IPS DF 6.9 (cell line): ENCODE measurements around the gene CDC14B.

Experiments
- DNase-seq: peaks from one replicate; pipeline ENCODE4 v3.0.0-alpha.2; 2013; ENCODE audit warnings: low read depth, low spot score
- H3K27ac ChIP-seq: one replicate; pipeline ENCODE4 v1.5.1; 2013; ENCODE audit warnings: low read length, control low read depth
- H3K27me3 ChIP-seq: 2 replicates; pipeline ENCODE4 v1.6.1; 2013; ENCODE audit warnings: mild to moderate bottlenecking, low read length; ENCODE audit not compliant: control insufficient read depth, insufficient read depth
- H3K36me3 ChIP-seq: 2 replicates; pipeline ENCODE4 v1.6.1; 2013; ENCODE audit warnings: low read length; ENCODE audit not compliant: control insufficient read depth, insufficient read depth
- H3K4me1 ChIP-seq: 2 replicates; pipeline ENCODE4 v1.6.1; 2013; ENCODE audit warnings: low read length; ENCODE audit not compliant: control insufficient read depth, insufficient read depth
- H3K4me3 ChIP-seq: 2 replicates; pipeline ENCODE4 v1.5.1; 2013; ENCODE audit warnings: mild to moderate bottlenecking, low read length
- H3K9me3 ChIP-seq: 2 replicates; pipeline ENCODE4 v1.6.1; 2013; ENCODE audit warnings: low read length, inconsistent platforms; ENCODE audit not compliant: control insufficient read depth, insufficient read depth
- WGBS: extraction: QIAGEN DNeasy Blood & Tissue Kit; methylation state at CpG from one replicate; pipeline ENCODE4 v1.1.7; 2013; ENCODE audit warnings: mixed read lengths, missing lambda C conversion rate; ENCODE audit not compliant: insufficient read length, insufficient coverage; 5-methylcytosine and 5-hydroxymethylcytosine counted together

The CDC14B gene

DNA sequence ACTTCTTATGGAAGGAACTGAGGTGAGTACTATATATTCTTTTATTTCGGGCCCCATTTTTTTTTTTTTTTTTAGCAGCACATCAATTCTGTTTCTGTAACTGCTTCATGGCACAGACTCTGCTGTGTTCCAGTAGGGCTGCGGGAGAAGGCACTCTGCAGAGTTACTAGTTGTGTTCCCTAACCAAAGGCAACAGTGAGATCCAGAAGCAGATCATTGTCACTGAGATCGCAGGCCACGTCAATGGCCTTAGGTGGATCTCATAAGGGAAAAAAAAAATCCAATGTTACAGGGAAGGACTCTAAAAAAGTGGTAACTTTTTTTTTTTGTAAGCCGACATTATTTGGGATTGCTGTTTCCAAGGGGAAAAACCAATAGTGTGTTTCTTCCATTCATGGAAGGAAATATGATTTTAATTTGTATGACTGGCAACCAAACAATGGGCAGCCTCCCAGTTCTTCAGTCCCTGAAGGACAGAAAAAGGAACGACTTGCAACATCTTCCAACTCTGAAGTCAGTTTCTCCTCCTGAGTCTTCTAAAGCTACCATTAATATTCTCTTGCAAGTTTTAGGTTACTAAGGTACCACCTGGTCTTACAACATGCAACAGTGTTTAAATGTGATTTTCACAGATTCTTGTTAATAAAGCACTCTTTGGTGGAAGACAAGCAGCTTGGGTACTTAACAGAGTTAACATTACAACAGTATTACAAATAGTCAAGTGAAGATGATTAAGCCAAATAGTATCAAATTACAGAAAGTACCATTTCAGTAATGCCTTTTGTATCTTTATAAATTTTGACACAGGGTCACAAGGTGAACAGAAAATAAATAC lies 116.9 kb downstream of the CDC14B start:
- H3K27ac ChIP-seq = no peak overlapping the region
- no peaks in the 10 kb centered on the region for H3K27me3 ChIP-seq
- WGBS = no CpG with 5 or more reads among the region's 6 CpGs

DNA sequence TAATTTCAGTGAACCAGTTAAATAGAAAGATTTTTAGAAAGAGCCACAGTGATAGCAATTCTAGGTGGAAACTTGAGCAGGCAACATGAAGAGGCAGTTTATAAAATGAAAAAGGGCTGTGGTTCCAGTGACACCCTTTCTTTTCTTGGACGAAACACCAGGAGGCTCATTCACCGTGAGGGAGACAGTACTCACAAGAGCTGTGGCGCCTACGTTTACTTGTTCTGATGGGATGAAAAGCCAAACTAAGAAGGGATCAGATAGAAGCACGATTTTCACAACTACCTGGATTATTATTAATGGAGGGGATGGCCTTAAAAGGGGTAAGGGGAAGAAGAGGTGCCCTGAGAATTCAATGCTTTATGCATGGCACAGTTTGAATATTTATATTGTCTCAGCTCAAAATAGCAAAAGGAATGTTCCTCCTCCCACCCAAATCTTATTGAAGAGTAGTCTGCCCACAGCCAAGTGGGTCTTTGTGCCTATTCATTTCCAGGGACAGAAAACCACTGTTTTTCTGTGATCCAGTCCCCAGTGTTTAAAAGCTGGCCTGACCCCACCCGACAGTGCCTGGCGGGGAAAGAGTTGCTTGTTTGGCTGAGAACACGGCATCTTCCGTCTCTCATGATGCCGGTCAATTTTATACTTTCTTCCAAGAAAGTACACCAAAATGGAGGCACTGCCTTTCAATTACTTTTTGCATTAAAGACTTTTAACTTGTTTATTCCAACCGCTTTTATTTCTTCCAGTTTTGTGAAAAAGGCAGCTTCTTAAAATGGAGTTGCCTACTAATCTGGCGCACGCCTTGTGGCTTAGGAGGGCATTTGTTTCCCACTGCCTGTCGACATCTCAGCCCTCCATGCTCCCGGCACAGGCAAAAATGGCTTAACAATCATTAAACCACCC lies 117.8 kb downstream of the CDC14B start:
- H3K36me3 ChIP-seq = no peaks in the 10 kb centered on the region

More for the DNA sequence above, 116.9 kb downstream of the CDC14B start:
- Histone ChIP-seq H3K36me3 (no peaks in the 10 kb centered on the region), H3K4me3 (no peak overlapping the region), H3K4me1 (peaks cover 3% of the 10 kb centered on the region; the same call in 1 of the 2 replicates), H3K9me3 (no peaks in the 10 kb centered on the region)
- DNase-seq = no peak

DNA sequence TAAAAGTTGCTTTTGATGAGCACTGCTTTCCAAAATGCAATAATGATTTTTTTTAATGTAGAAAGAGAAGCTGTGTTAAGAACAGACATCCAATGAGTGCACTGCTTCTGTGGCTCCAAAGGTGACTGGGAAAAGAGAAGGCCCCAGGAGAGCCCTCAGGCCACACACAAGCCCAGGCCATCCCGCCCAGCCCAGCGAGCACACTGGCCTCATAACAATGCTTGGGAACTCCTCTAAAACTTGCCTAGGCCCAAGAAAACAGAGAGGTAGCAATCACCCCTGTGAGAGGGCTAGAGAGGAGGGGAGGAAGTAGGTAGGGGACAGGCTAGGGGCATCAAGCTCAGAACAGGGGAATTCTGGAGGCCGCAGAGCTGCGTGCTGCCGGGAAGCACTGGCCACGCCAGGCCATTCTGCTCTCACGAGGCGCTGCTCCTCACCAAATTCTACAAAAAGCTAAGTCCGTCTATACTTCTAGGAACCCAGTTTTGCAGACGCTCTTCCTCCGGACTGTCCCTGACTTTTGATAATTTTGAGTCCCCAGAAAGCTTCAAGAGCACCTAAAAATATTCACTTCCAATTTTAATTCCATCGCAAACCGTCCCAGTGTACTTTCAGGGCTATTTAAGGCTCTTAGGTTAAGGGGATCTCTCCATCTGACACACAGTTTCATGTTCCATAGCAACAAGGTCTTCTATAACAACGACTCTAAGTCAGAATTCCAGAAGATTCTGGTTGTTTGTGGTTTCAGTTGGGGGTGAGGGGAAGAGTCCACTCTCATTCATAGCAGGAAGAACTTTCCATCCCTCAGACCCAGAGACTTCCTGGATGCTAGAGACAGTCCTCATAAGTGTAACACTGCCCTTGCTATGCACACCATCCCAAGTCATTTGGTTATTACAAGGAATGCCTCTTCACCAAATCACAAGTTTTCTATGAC lies 118.7 kb downstream of the CDC14B start:
- H3K27me3 ChIP-seq = no peaks in the 10 kb centered on the region
- H3K27ac ChIP-seq = no peak overlapping the region
- no CpG with 5 or more reads among the region's 14 CpGs for whole genome bisulfite sequencing
- no peak for DNase-seq
- no peaks in the 10 kb centered on the region for H3K36me3 ChIP-seq
- H3K4me1 ChIP-seq = peaks cover 3% of the 10 kb centered on the region; the same call in 1 of the 2 replicates
- H3K9me3 ChIP-seq = no peaks in the 10 kb centered on the region
- no peak overlapping the region for H3K4me3 ChIP-seq

More for the DNA sequence above, 117.8 kb downstream of the CDC14B start:
- H3K4me1 ChIP-seq = peaks cover 3% of the 10 kb centered on the region; the same call in 1 of the 2 replicates
- no peak overlapping the region for H3K27ac ChIP-seq
- DNase-seq = no peak
- no CpG with 5 or more reads among the region's 15 CpGs for WGBS
- H3K27me3 ChIP-seq = no peaks in the 10 kb centered on the region
- no peaks in the 10 kb centered on the region for H3K9me3 ChIP-seq
- H3K4me3 ChIP-seq = no peak overlapping the region

DNA sequence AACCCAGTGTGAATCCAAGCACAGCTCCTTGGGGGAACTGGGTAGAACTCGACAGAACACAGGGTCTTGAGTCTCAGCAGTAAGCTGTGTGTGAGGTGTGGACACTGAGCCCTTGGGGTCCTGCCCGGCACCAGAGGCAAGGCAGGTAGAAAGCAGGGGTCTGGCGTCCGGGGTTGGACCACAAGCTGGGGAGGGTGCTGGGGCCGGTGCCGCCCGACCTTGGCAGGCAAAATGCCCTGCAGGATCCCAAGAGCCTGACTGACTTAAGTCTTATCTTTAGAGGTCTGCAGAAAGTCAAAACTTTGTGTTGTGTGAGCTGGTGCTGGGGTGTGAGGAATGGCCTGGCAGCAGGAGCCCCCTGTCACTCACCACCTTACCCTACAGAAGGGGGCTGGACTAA lies 120.4 kb downstream of the CDC14B start:
- no peaks in the 10 kb centered on the region for H3K36me3 ChIP-seq
- DNase-seq = no peak
- H3K27me3 ChIP-seq = no peaks in the 10 kb centered on the region
- peaks cover 3% of the 10 kb centered on the region for H3K4me1 ChIP-seq
- WGBS = no CpG with 5 or more reads among the region's 7 CpGs
- H3K4me3 ChIP-seq = no peak overlapping the region
- no peaks in the 10 kb centered on the region for H3K9me3 ChIP-seq
- H3K27ac ChIP-seq = no peak overlapping the region

DNA sequence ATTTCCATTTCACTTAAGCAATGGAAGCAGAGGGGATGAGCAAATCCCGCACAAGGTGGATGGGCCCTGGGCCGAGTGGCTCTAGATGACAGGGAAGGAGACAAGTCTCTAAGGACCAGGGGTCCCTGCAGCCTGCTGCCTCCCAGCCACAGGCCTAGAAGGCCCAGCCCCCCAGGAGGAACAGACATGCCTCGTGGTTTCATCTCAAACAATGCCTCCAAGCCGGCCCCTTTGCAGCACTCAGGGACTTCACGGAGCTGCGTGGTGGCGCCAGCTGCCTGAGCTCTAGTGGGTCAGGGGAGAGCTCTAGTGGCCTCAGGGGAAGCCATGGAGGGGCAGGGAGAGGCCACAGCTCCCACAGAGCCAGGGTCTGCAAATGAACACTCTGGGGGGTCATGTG lies 120.8 kb downstream of the CDC14B start:
- Histone ChIP-seq H3K4me1 (peaks cover 5% of the 10 kb centered on the region), H3K27ac (no peak overlapping the region), H3K9me3 (no peaks in the 10 kb centered on the region), H3K36me3 (no peaks in the 10 kb centered on the region), H3K27me3 (no peaks in the 10 kb centered on the region), H3K4me3 (no peak overlapping the region)
- no peak for DNase-seq
- WGBS = no CpG with 5 or more reads among the region's 7 CpGs

DNA sequence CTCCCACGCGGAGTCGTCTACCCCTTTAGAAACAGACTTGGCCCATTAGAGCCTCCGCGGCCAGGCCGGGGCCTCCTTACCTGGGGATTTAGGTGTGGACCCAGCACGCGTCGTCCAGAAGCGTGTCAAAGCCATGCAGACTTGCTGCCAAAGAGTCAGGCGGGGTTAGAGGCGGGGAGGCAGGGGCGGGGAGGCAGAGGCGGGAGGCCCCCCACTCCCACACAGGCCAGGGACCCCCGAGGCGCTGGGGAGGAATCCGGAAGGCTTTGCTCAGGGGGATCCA lies 122.6 kb downstream of the CDC14B start:
- Histone ChIP-seq H3K4me1 (peaks cover 3% of the 10 kb centered on the region), H3K27ac (no peak overlapping the region), H3K4me3 (no peak overlapping the region), H3K27me3 (no peaks in the 10 kb centered on the region), H3K36me3 (no peaks in the 10 kb centered on the region), H3K9me3 (no peaks in the 10 kb centered on the region)
- no peak for DNase-seq
- no CpG with 5 or more reads among the region's 17 CpGs for WGBS

DNA sequence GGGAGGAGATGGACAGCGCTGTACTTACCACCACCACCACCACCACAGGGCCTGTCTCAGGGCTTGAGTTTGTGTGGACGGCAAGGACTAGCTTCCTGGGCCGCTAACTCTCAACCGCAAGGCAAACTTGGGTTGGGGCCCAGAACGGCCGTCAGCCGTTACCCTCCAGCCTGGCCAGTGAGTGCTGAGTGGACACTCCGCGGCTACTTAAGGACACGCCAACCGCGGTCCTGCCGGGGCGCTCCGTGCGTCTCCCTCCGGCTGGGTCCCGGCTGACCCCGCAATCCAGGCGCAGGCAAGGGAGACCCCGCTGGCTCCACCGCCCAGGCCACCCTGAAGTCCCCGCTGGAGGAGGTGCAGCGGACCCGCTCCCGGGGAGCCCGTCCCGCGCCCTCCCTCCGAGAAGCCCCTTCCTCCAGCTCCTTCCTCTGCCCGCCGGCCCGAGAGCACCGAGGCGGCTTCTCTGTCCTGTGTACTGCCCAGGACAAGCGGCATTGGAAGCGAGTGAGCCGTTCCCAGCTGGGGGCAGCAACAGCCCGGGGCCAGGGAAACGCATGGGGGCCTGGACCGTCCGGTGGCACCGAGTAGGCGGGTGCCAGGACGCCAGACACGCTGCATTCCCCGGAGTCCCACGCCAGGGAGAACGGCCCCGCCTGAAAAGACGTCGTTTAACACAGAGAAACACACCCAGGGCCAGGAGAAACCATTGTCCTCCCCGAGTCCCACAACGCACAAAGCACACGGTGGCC lies 123.1 kb downstream of the CDC14B start:
- no peak for DNase-seq
- peaks cover 3% of the 10 kb centered on the region for H3K4me1 ChIP-seq
- no CpG with 5 or more reads among the region's 55 CpGs for WGBS
- no peak overlapping the region for H3K4me3 ChIP-seq
- H3K9me3 ChIP-seq = no peaks in the 10 kb centered on the region
- H3K27me3 ChIP-seq = no peaks in the 10 kb centered on the region
- H3K36me3 ChIP-seq = 0 out of 2 replicates have a peak, but pooled peaks cover 3% of the 10 kb centered on the region
- H3K27ac ChIP-seq = no peak overlapping the region

DNA sequence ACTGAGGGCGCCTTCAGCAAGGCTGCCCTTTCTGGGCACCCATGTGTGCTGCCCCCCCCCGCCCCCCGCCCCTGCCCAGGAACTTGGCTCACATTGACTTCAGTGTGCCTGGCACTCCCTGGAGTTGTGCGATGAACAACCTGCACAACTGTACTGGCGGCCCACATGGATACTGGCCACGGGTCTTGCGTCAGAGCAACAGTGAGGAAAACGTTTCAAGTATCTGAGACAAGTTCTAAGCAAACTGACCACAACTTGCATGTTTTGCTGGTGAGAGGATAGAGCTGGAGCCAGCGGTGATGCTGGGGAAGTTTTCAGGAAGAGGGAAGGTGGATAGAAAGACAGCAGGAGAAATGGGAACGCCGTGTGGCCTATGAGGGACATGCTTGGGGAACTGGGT lies 124.3 kb downstream of the CDC14B start:
- Histone ChIP-seq H3K9me3 (no peaks in the 10 kb centered on the region), H3K36me3 (0 out of 2 replicates have a peak, but pooled peaks cover 10% of the 10 kb centered on the region), H3K27ac (no peak overlapping the region), H3K27me3 (no peaks in the 10 kb centered on the region), H3K4me1 (peaks cover 3% of the 10 kb centered on the region; the same call in 1 of the 2 replicates), H3K4me3 (no peak overlapping the region)
- WGBS = no CpG with 5 or more reads among the region's 11 CpGs
- DNase-seq = no peak

DNA sequence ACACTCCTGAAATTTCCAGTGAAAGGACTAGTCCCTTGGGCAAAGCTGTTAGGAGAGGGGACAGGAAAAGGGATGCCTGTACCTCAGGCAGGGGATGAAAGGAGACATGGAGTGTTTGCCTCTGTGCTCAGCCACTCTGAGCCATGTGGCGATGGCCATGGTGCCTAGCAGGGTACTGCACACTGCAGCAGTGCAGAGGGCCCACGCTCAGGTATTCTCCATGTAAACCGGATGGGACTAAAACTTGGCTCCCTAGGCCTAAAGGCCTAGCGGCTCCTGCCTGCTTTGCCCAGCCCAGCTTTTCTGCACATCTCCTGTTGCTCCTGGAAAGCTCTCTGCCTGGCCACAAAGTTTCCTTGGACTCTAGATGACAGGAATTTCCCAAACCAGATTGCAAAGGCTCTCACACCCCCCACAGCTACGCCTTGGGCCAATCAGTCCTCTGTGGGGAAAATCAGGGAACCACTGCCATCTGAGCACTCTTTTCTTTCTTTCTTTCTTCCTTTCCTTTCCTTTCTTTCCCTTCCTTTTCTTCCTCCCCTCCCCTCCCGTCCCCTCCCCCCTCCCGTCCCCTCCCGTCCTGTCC lies 125.3 kb downstream of the CDC14B start:
- Histone ChIP-seq H3K9me3 (no peaks in the 10 kb centered on the region), H3K36me3 (0 out of 2 replicates have a peak, but pooled peaks cover 10% of the 10 kb centered on the region), H3K27me3 (no peaks in the 10 kb centered on the region), H3K4me1 (peaks cover 3% of the 10 kb centered on the region; the same call in 1 of the 2 replicates), H3K4me3 (no peak overlapping the region), H3K27ac (no peak overlapping the region)
- no peak for DNase-seq
- no CpG with 5 or more reads among the region's 8 CpGs for WGBS
